ENCODE measurements around the gene LSR.

DNA sequence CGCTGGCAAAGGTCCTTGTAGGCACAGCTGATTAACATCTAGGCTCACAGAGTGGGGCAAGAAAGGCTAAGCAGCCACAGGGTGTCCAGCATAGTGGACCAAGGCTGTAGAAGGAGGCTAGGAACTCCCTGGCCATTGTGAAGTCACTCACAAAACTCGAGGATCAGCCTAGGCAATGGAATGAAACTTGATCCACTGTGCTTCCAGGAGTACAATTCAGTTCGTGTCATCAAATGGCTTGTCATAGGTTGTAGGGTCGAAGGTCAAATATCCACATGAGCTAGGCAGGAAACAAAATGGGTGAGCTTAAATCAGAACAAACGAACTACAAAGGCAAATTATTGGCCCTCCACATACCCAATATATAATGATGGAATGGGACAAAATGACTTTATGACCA is 15.9 kb upstream of the LSR start:
- TF ChIP-seq POLR2A (IDR thresholded peaks at IDR 0.05) = no peak
- TF ChIP-seq, protein P1, sequence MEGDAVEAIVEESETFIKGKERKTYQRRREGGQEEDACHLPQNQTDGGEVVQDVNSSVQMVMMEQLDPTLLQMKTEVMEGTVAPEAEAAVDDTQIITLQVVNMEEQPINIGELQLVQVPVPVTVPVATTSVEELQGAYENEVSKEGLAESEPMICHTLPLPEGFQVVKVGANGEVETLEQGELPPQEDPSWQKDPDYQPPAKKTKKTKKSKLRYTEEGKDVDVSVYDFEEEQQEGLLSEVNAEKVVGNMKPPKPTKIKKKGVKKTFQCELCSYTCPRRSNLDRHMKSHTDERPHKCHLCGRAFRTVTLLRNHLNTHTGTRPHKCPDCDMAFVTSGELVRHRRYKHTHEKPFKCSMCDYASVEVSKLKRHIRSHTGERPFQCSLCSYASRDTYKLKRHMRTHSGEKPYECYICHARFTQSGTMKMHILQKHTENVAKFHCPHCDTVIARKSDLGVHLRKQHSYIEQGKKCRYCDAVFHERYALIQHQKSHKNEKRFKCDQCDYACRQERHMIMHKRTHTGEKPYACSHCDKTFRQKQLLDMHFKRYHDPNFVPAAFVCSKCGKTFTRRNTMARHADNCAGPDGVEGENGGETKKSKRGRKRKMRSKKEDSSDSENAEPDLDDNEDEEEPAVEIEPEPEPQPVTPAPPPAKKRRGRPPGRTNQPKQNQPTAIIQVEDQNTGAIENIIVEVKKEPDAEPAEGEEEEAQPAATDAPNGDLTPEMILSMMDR (IDR thresholded peaks at IDR 0.05) = no peak
